Middle frontal gyrus (tissue), 1 donor: ENCODE results near the gene ADAT3.
A peak's percentile ranks its signal among the peaks of the same experiment; 100 is the strongest.

ENCODE experiments used
- DNase-seq: peaks from one replicate; pipeline ENCODE4 v3.0.0-alpha.2; 2015; ENCODE audit warnings: low spot score; ENCODE audit errors: extremely low spot score

Gene ADAT3

DNA sequence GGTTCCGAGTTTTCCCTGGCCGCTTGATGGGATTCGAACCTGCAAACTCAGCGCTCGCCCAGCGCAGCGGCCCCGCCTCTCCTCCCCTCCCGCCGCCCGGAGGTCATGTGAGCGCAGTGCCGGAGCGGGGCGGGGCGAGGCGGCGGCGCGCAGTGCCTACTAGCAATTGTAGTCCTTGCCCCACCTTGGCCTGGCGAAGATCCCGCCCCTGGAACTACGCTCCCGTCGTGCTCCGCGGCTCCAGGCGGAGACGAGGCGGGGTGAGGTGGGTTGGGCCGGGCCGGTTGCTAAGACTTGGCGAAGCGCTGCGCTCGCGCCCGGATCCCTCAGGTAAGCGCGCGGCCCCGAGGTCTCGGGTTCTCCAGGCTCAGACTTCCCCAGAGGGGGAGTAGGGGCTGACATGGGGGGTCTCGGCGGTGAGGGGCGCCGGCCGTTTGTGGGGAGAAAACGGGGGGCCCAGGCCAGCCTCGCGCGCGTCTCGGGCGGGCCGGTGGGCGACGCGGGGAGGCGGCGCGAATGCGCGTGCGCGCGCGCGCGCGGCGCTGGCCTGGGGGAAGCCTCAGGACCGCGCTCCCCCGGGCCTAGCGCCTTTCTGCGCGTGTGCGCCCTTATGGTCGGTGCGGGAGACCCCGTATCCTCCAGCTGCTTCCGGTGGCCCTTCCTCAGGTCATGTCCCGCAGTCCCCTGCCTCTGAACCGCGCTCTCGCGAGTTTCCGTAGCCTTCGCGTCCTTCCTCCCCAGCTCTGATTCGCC, at the start of gene ADAT3, which contains the start of gene SCAMP4:
TSS of gene ADAT3 (plus strand) at position 290 of the 753 bp plus-strand sequence. CDS start 6,649 bp downstream, outside the sequence.
TSS of gene SCAMP4 (plus strand) at position 290 of the 753 bp plus-strand sequence. CDS start 9,621 bp downstream, outside the sequence.
- peak; percentile 99 for DNase-seq

DNA sequence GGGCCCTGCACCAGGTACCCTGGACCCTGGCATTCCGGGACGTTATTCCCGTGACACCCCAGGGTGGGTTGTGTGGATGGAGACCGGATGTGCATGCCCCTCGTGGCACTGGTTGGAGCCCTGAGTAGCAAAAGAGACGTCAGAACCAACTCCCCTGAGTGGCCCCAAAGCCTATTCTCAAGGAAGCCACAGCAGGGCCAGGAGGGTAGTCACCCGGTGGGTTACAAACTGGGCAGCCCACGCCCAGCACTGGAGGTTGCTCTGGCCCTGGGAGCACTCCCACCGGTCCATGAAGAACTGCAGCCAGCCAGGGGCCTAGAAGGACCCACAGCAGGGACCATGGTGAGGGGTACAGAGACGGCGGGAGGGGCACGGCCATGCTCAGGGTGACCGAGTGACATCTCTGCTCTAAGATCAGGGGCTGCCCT, 49.4 kb upstream of the ADAT3 start:
- DNase-seq = no peak

- DNase-seq = no peak
Observed at GRCh38 chr19:1856345-1856697, 48.9 kb upstream of the ADAT3 start.

DNA sequence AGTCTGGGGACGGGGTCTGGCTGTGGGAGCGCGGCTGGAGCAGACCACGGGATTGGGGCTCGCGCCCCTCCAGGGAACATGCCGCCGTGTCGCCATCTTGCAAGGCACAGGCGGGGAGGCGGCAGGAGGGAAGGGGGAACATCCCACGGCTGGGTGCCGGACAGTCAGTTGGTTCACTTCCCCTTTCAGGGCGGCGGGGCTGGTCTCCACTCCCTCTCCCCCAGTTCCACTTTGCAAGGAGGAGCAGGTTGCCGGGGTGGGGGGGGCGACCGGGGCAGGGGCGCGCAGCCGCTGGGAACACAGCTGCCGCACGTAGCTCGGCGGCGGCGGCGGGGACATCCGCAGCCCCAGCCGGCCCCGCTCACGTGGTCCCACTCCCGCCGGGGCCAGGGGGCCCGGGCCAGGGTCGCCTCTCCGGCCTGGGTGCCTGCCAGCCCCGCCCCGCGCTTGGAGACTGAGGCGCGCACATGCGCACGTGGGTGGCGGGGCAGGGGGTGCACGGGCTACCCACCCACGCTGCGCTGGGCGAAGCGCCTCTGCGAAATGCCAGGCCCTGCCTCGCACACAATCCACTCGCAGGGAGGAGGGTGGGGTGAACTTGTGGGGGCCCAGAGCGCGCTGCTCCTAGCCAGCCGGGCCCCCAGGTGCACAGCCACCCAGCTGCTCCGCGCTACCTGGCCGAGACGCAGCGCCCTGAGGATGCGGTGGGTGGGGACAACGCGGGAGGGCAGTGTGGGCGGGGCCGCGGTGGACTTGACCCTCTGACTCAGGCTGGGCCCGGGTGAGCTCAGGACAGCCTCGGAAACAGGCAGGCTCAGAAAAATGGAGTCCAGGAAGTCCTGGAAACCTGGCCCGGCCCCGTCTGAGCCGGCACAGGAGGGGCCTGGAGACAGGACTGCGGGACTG, 48.2 kb upstream of the ADAT3 start:
- no peak for DNase-seq

- DNase-seq = no peak
Observed at GRCh38 chr19:1857648-1858326, 47.4 kb upstream of the ADAT3 start.

DNA sequence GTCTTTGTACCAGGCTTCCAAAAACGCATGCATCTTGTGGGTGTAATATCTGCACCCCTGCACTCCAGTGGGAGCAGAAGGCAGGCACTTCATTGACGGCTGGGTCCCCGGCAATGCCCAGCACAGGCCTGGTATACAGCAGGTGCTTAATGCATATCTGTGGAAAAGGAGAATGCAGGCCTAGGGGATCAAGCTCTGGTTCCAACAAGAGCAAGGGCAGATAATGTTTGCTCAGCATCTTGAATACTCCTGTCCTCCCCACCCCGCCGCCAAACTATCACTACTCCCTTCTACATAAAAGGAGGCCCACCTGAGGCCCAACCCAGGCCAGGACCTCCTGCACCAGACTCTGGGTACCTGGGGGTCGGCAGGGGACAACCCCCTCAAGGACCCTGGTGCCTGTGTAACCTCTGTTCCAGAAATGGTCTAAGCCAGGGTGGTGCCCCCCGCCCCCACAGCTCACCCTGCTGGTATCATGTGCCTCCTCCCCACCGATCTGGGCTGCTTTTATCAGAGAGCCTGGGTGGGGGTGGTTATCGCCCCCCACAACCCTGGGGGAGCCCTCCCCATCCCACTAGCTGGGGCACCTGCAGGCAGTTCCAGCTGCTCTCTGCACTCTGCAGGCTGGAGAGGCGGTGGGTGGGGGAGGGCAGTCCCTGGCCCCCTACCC, 46.7 kb upstream of the ADAT3 start:
- no peak for DNase-seq

DNA sequence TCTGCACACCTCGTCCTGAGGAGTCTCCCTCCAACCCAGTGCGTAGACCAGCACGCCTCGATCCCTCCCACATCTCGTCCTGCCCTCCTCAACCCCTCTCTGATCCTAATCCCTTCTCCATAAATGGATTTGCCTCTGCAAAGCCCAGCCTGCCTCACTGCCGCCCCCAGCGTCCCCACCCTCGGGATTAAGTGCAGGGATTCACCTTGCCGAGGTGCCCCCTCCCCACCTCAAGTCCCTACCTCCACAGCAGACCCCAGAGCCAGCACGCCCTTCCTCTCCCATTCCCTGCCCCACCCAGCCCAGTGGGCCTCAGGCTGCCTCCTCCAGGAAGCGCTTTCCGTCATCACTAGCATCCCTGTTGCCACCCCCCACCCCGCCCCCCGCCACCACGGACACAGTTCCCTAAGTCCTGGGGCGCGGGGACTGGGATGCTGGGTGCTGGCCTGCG, 45.8 kb upstream of the ADAT3 start:
- no peak for DNase-seq

- peak; percentile 52 for DNase-seq
Observed at GRCh38 chr19:1860042-1860775, 45.0 kb upstream of the ADAT3 start.

DNA sequence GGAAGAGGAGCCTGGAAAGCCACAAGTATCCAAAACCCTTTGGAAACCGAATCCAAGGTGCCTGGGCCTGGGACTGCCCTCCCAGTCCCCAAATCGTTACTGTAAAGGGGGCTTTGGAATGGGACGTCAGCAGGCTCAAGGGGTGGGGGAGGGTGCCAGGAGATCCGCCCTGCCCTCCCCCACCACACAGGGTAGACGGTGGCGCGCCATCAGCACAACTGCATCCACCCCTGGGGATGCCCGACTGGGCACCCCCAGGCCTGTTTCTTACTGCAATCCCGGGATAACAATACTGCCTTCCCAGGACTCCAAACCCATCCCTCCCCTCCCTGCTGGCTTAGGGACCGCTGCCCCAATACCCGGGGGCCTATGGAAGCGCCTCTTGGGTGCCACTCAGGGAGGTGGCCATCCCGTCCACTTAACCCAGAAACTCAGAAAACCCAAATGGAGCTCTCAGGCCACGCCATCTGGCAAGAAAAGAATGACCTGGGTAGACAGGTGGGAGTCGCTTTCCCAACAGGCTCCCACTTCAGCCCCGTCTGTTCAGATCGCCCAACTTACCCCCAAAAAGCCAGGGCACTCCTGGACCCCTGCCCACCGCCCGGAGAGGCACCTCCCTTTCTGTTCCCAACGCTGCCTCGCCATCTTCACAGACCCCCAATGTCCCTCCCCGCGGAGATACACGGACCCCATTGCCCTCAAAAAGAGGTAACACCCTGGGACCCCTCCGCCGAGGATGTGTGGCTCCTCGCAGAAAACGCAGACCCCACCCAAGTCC, 44.2 kb upstream of the ADAT3 start:
- DNase-seq = no peak

DNA sequence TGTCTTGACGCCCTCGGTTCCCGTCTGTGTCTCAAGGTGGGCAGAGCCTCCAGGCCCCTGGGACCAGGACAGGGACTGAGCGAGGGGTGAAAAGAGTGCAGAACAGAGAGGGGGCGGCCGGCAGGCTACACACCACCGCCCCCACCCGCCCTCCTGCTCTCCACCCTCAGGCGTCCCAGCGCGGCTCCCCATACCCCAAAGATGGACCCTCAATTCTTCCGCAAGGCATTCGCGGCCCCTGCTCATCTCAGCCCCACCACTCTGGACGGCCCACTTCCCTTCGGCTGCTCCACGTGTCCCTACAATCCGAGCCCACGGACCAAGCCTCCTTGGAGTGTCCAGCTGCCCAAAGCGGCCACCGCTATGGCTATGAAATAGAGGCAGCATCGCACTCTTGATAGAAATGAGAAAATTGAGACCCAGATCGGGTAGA, 43.6 kb upstream of the ADAT3 start:
- no peak for DNase-seq

GRCh38 chr19:1862068-1862423, 43.2 kb upstream of the ADAT3 start:
- no peak for DNase-seq

DNA sequence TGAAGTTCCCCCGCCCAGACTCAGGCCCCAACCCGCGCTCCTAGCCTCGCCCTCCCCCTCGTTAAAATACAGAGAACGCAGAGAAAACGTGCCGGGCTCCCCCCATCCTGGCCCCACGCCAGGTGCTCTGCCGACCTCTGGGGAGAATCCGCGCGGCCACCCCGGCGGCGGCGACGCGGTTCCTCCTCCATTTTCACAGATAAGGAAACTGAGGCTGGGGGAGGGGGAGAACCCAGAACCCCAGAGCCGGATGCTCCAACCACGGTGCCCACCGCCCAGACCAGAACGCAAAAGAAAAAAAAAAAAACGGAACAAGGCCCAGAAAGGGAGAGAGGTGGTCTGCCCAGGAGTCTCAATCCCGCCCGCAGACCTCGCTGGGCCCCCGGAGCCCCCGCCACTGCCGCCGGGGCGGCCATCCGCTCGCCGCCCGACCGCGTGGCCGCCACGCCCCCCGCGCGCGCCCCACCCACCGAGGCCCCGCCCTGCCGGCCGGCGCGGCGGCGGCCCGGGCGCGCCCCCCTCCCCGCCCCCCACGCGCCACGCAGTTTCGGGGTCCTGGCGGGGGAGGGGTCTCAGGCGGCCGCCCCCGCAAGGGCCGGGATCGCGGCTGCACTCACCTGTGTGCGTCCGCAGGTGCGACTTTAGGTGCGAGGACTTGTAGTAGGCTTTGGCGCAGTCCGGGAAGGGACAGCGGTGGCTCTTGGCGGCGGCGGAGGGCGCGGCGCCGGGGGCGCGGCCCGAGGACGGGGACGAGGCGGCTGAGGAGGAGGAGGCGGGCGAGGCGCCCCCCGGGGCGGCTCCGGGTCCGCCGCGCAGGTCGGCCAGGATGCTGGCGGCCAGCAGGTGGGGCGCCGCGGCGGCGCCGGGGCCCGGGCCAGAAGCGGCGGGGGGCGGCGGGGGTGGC, 42.5 kb upstream of the ADAT3 start:
- DNase-seq = no peak

DNA sequence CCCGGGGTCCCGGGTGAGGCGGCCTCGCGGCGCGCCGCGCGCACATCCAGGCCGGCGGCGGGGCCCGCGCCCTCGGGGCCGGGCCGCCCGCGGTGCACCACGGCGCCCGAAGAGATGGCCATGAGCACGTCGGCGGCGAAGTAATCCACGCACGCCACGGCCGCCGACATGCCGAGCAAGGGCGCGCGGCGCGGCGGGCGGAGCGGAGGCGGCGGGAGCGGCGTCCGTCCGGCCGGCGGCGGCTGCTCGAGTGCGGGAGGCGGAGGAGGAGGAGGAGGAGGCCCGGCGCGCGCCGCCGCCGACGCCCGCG, 41.9 kb upstream of the ADAT3 start, which contains the start of gene KLF16:
TSS of gene KLF16 (minus strand) at position 252 of the 310 bp plus-strand sequence. CDS start at position 170, 82 bp downstream.
- no peak for DNase-seq

- peak; percentile 69 for DNase-seq
Observed at GRCh38 chr19:1863638-1864479, 41.3 kb upstream of the ADAT3 start.

GRCh38 chr19:1864480-1865171, 40.6 kb upstream of the ADAT3 start:
- DNase-seq = no peak

- DNase-seq = no peak
Observed at GRCh38 chr19:1865172-1866010, 39.8 kb upstream of the ADAT3 start.
